GM12878 (cell line): ENCODE measurements around the gene IDH3B. TPM values are rescaled to one million over a fixed set of nuclear protein-coding genes. Genes with fewer than 3 reads are reported as not detected.

Source experiments
- ATAC-seq: fragments of 200-7000 bp; cut with Tn5 transposase; 3 replicates; pipeline ENCODE4 v1.9.1; 2020; ENCODE audit warnings: mild to moderate bottlenecking, moderate library complexity
- BruUV-seq: library from RNA; stranded (reverse); fragments of 400-500 nt; replicated peaks from 2 replicates; lab custom pipeline; 2021; lab: Mats Ljungman, UMichigan
- CTCF ChIA-PET: fragments of 300-600 bp; sonication (Branson Sonifier 250); formaldehyde crosslinking; extraction: SDS; loops from one replicate; lab custom pipeline; 2021; ENCODE audit warnings: inconsistent platforms; lab: Yijun Ruan, JAX
- POLR2A ChIA-PET: fragments of 350-600 bp; formaldehyde crosslinking; extraction: SDS; loops from one replicate; lab custom pipeline; 2021; ENCODE audit warnings: inconsistent platforms; lab: Charles Lee
- RAD21 ChIA-PET: fragments of 300-600 bp; sonication (Branson Sonifier 250); formaldehyde crosslinking; loops from one replicate; lab custom pipeline; 2023; ENCODE audit warnings: antibody characterized with exemption; ENCODE audit not compliant: unreplicated experiment; lab: Charles Lee
- SMC1A ChIA-PET: fragments of 300-600 bp; sonication (Branson Sonifier 250); formaldehyde crosslinking; loops from one replicate; lab custom pipeline; 2023; ENCODE audit not compliant: unreplicated experiment, uncharacterized antibody; lab: Charles Lee
- DNase-seq: peaks from one replicate; pipeline ENCODE4 v3.0.0-alpha.2; 2011; ENCODE audit warnings: low read depth, low spot score
- FAIRE-seq: peaks from 3 replicates; lab custom pipeline; 2011; peaks lifted over from hg19 to GRCh38; lab: Jason Lieb, UNC
- H2AFZ ChIP-seq: 2 replicates; pipeline ENCODE4 v1.6.0; 2011; ENCODE audit warnings: low read depth, low read length, control low read depth; ENCODE audit not compliant: control insufficient read depth
- H3K27ac ChIP-seq: 2 replicates; pipeline ENCODE4 v1.5.1; 2011; ENCODE audit warnings: control low read depth; ENCODE audit not compliant: control insufficient read depth, insufficient read depth
- H3K27me3 ChIP-seq, 2 experiments: replicated peaks in 1 of 2; 2 replicates each; pipeline versions ENCODE4 v1.6.0 to v1.6.1; 2011; ENCODE audit warnings: low read length in 1 of 2; ENCODE audit not compliant: control insufficient read depth in 2 of 2, insufficient read depth in 2 of 2
- H3K36me3 ChIP-seq, 2 experiments: 2 replicates each; pipeline ENCODE4 v1.5.1; 2011; ENCODE audit warnings: low read length in 1 of 2; ENCODE audit not compliant: control insufficient read depth in 2 of 2, insufficient read depth in 2 of 2
- H3K4me1 ChIP-seq: 2 replicates; pipeline ENCODE4 v1.6.1; 2011; ENCODE audit warnings: mild to moderate bottlenecking, low read length, moderate library complexity, mixed read lengths; ENCODE audit not compliant: control insufficient read depth, insufficient read depth
- H3K4me2 ChIP-seq: 2 replicates; pipeline ENCODE4 v1.6.0; 2011; ENCODE audit warnings: control low read depth; ENCODE audit not compliant: control insufficient read depth, insufficient read depth
- H3K4me3 ChIP-seq: fragments of 200-600 bp; sonication (generic); 2 replicates; pipeline ENCODE4 v1.5.1; 2016
- H3K79me2 ChIP-seq: 2 replicates; pipeline ENCODE4 v1.6.0; 2011; ENCODE audit warnings: low read length; ENCODE audit not compliant: control insufficient read depth, insufficient read depth
- H3K9ac ChIP-seq: 2 replicates; pipeline ENCODE4 v1.8.0; 2011; ENCODE audit warnings: low read length, control low read depth, mixed read lengths; ENCODE audit not compliant: control insufficient read depth, insufficient read depth
- H3K9me3 ChIP-seq: replicated peaks from 3 replicates; pipeline ENCODE4 v1.5.1; 2011; ENCODE audit warnings: mild to moderate bottlenecking, low read length; ENCODE audit not compliant: control insufficient read depth, insufficient read depth
- H4K20me1 ChIP-seq: 2 replicates; pipeline ENCODE4 v1.6.0; 2011; ENCODE audit not compliant: control insufficient read depth, insufficient read depth
- CHD1 ChIP-seq: IDR thresholded peaks from 2 replicates; pipeline ENCODE4 v1.6.1; 2012; ENCODE audit warnings: low read depth, low read length, improper control_type of control experiment
- FOS ChIP-seq: IDR thresholded peaks from 3 replicates; pipeline ENCODE4 v1.6.1; 2011; ENCODE audit warnings: borderline replicate concordance; ENCODE audit not compliant: insufficient read length; ENCODE audit errors: extremely low read depth
- FOXK2 ChIP-seq: fragments of 450-650 bp; IDR thresholded peaks from 2 replicates; pipeline ENCODE4 v1.6.1; 2017; ENCODE audit warnings: mild to moderate bottlenecking, moderate library complexity
- RAD21 ChIP-seq: IDR thresholded peaks from 2 replicates; pipeline ENCODE4 v1.6.1; 2011; ENCODE audit warnings: mild to moderate bottlenecking, low read depth, low read length, moderate library complexity; ENCODE audit not compliant: insufficient read depth
- SMAD5 ChIP-seq: IDR thresholded peaks from 2 replicates; pipeline ENCODE4 v1.6.1; 2016; ENCODE audit warnings: antibody characterized with exemption, low read depth
- SP1 ChIP-seq: IDR thresholded peaks from one replicate; pipeline ENCODE4 v1.6.1; 2011; ENCODE audit warnings: low read depth, low read length
- TAF1 ChIP-seq: IDR thresholded peaks from 2 replicates; pipeline ENCODE4 v1.6.1; 2011; ENCODE audit warnings: mild to moderate bottlenecking, low read depth, low read length, borderline replicate concordance
- TCF3 ChIP-seq: IDR thresholded peaks from 2 replicates; pipeline ENCODE4 v1.6.1; 2012; ENCODE audit warnings: low read depth, mild to moderate bottlenecking, low read length, borderline replicate concordance; ENCODE audit not compliant: insufficient read depth
- ZBED1 ChIP-seq: IDR thresholded peaks from 2 replicates; pipeline ENCODE4 v1.6.1; 2016; ENCODE audit warnings: borderline replicate concordance
- ZNF207 ChIP-seq: fragments of 450-650 bp; IDR thresholded peaks from 2 replicates; pipeline ENCODE4 v1.6.1; 2014; ENCODE audit warnings: antibody characterized with exemption, mild to moderate bottlenecking, borderline replicate concordance
- ZZZ3 ChIP-seq: IDR thresholded peaks from 2 replicates; pipeline ENCODE4 v1.6.1; 2011; ENCODE audit warnings: low read depth; ENCODE audit not compliant: control insufficient read depth, insufficient read length
- WGBS: methylation state at CpG from one replicate; pipeline ENCODE4 v1.1.6; 2016; ENCODE audit warnings: low lambda C conversion rate; ENCODE audit not compliant: insufficient replicate concordance, insufficient coverage; ENCODE audit errors: missing lambda C conversion rate; 5-methylcytosine and 5-hydroxymethylcytosine counted together
- in situ Hi-C: fragments of 300-500 bp; cut with MboI; formaldehyde crosslinking; loops from 9 replicates; pipeline ENCODE4 v1.14.3; 2018; ENCODE audit warnings: mixed read lengths
- intact Hi-C: fragments of 100-400 bp; cut with micrococcal nuclease; formaldehyde crosslinking; loops from one replicate; pipeline ENCODE4 v1.14.2; 2022; ENCODE audit not compliant: unreplicated experiment
- polyA plus RNA-seq, 11 experiments: library from polyadenylated mRNA; depleted of rRNA in 4 of 11; unstranded in 6 of 11; stranded (reverse) in 5 of 11; fragments of >200 nt; fragmentation: Nextera tagmentation in 4 of 11; fragmentation: Illumina TruSeq in 1 of 11; extraction: Ambion mirVana in 4 of 11; extraction: Trizol in 1 of 11; gene quantifications; 1 replicate in 1 of 11; 2 replicates in 10 of 11; pipeline versions ENCODE4 v1.2.1 to v1.2.3, GENCODE V29; 2011 to 2016; ENCODE audit warnings: inconsistent platforms in 2 of 11, missing spikeins in 2 of 11, low read depth in 1 of 11
- total RNA-seq, 4 experiments: library from RNA; depleted of rRNA in 3 of 4; stranded (reverse); fragments of >200 nt in 3 of 4; fragmentation: Illumina TruSeq in 1 of 4; extraction: Trizol in 1 of 4; gene quantifications; 2 replicates each; pipeline versions ENCODE4 v1.2.1 to v1.2.3, GENCODE V29; 2013 to 2021
- TF ChIP-seq, protein P1 (sequence below): fragments of 450-650 bp; IDR thresholded peaks from 2 replicates; pipeline ENCODE4 v1.6.1; 2016; ENCODE audit warnings: mild to moderate bottlenecking
- TF ChIP-seq, protein P2 (sequence below): IDR thresholded peaks from 2 replicates; pipeline ENCODE4 v1.6.1; 2011; ENCODE audit warnings: low read depth, mild to moderate bottlenecking, low read length, moderate library complexity, borderline replicate concordance; ENCODE audit errors: extremely low read depth

Gene IDH3B
- total and polyA plus RNA-seq, 10 of the 15 experiments (the other 5 are each of a cell fraction or from before 2014, with no cell fraction given), result 65.3 to 177 (median 121) TPM

DNA sequence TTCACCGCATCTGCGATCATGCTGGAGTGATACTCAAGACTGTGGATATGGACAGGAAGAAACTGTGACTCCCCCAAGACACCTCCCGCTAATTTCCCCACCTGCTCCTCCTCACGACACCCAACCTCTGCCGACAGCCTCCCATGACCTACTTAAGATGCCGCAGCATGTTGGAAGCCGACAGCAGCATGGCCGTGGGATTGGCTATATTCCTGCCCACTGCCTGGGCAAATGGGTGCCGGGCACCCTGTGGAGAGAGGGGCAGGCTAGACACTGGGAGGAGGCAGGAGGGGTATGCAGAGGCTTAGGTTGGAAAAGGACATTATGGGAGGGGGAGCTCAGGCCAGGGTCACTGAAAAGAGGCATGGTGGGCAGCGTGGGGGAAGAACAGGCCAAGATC is 4.5 kb downstream of the IDH3B start:
- in situ Hi-C loops, result no loop called here
- ChIA-PET SMC1A (no interaction called here), CTCF (no interaction called here)
- DNase-seq, result no peak
- H3K4me1 ChIP-seq, result peaks cover 11% of the 10 kb centered on the region
- TF ChIP-seq, protein P1, sequence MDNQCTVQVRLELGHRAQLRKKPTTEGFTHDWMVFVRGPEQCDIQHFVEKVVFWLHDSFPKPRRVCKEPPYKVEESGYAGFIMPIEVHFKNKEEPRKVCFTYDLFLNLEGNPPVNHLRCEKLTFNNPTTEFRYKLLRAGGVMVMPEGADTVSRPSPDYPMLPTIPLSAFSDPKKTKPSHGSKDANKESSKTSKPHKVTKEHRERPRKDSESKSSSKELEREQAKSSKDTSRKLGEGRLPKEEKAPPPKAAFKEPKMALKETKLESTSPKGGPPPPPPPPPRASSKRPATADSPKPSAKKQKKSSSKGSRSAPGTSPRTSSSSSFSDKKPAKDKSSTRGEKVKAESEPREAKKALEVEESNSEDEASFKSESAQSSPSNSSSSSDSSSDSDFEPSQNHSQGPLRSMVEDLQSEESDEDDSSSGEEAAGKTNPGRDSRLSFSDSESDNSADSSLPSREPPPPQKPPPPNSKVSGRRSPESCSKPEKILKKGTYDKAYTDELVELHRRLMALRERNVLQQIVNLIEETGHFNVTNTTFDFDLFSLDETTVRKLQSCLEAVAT, result no peak
- TF ChIP-seq ZBED1 (no peak), TAF1 (no peak), RAD21 (no peak), CHD1 (no peak), TCF3 (no peak), SP1 (no peak), FOXK2 (no peak), ZNF207 (no peak), FOS (no peak), ZZZ3 (no peak), SMAD5 (no peak)
- TF ChIP-seq, protein P2, sequence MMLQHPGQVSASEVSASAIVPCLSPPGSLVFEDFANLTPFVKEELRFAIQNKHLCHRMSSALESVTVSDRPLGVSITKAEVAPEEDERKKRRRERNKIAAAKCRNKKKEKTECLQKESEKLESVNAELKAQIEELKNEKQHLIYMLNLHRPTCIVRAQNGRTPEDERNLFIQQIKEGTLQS, result no peak
- TF ChIP-seq, all 136 proteins: peak for 0
- Histone ChIP-seq H3K27ac (no peak overlapping the region), H3K4me3 (no peak overlapping the region), H3K36me3 (peaks cover 27 to 47% of the 10 kb centered on the region in 2 experiments), H4K20me1 (peaks cover 12% of the 10 kb centered on the region), H2AFZ (no peak overlapping the region), H3K9ac (no peak overlapping the region), H3K27me3 (no peaks in the 10 kb centered on the region), H3K4me2 (no peak overlapping the region), H3K9me3 (no peaks in the 10 kb centered on the region), H3K79me2 (peaks cover 28% of the 10 kb centered on the region)
- POLR2A ChIA-PET, result no interaction called here
- no peak for ATAC-seq
- RAD21 ChIA-PET, result no interaction called here
- intact Hi-C loops, result no loop called here
- WGBS, result 93% methylated on average over 10 of the region's 10 CpGs
- BruUV-seq, result no TSS peak
- no peak for FAIRE-seq
